Stimulated activated CD4-positive, alpha-beta T cell treated with anti-CD3 and anti-CD28 coated beads, Interleukin-1b, Interleukin-23, amount 100 ng/mL, for 24 hours (primary cell): Measurements from ENCODE around the gene POLR1G.
A peak's percentile ranks its signal among the peaks of the same experiment; 100 is the strongest.

Experiments
- DNase-seq, 4 experiments: peaks; one replicate each; pipeline ENCODE4 v3.0.0-alpha.2; 2020; ENCODE audit warnings: low read depth in 4 of 4, low spot score in 1 of 4

The POLR1G gene

GRCh38 chr19:45406226-45407090 is at the start of gene POLR1G:
POLR1G (plus strand) TSS chr19:45406644; CDS start chr19:45406697, 53 bp downstream.
- DNase-seq, result peak; percentile 62 to 80 (median 71)

GRCh38 chr19:45356760-45357444 is 49.5 kb upstream of the POLR1G start:
- no peak for DNase-seq

- no peak for DNase-seq
These were observed 49.0 kb upstream of the POLR1G start for GRCh38 chr19:45357445-45357783.

- DNase-seq, result no peak
These were observed 48.1 kb upstream of the POLR1G start for GRCh38 chr19:45358213-45358792.

GRCh38 chr19:45361608-45362007 is 44.8 kb upstream of the POLR1G start:
- DNase-seq, result no peak

- no peak for DNase-seq
These were observed 44.2 kb upstream of the POLR1G start for GRCh38 chr19:45362291-45362690.

- DNase-seq, result no peak
These were observed 42.5 kb upstream of the POLR1G start for GRCh38 chr19:45363861-45364459.

GRCh38 chr19:45364696-45365095 is 41.7 kb upstream of the POLR1G start:
- DNase-seq, result no peak

GRCh38 chr19:45368127-45368526 is 38.3 kb upstream of the POLR1G start:
- DNase-seq, result no peak

GRCh38 chr19:45368737-45369340 is 37.6 kb upstream of the POLR1G start:
- no peak for DNase-seq

GRCh38 chr19:45370410-45371204 is 35.8 kb upstream of the POLR1G start, which contains the start of gene ERCC2:
ERCC2 (minus strand) TSS chr19:45370573; CDS start chr19:45370540, 33 bp downstream.
- peak; percentile 99 to 100 (median 100) for DNase-seq

- no peak for DNase-seq
These were observed 30.3 kb upstream of the POLR1G start for GRCh38 chr19:45376045-45376724.

GRCh38 chr19:45380107-45380506 is 26.3 kb upstream of the POLR1G start:
- no peak for DNase-seq

- DNase-seq, result no peak
These were observed 24.0 kb upstream of the POLR1G start for GRCh38 chr19:45382426-45382825.

GRCh38 chr19:45385392-45386221 is 20.8 kb upstream of the POLR1G start:
- DNase-seq, result no peak

- DNase-seq, result no peak
These were observed 15.1 kb upstream of the POLR1G start for GRCh38 chr19:45391346-45391745.

- no peak for DNase-seq
These were observed 14.4 kb upstream of the POLR1G start for GRCh38 chr19:45391871-45392665.
